Immature natural killer cell (primary cell): Measurements from ENCODE around the gene ASCL2. TPM values are rescaled to one million over a fixed set of nuclear protein-coding genes. Genes with fewer than 3 reads are reported as not detected.
"Not testable (repeated sequence)": the region's sequence is repeated elsewhere in the genome, so short reads cannot be mapped to it uniquely, and the experiment has no call there.

Source experiments
- DNase-seq, 3 donors: peaks; one replicate each; pipeline ENCODE4 v3.0.0; 2022; ENCODE audit warnings: mixed read lengths in 1 of 3
- H3K27ac Mint-ChIP-seq, 6 donors: one replicate each; pipeline ENCODE4 v1.8.0; 2020; ENCODE audit warnings: mixed read lengths in 6 of 6, mild to moderate bottlenecking in 5 of 6, inconsistent platforms in 4 of 6, moderate library complexity in 3 of 6
- H3K27me3 Mint-ChIP-seq, 3 donors: one replicate each; pipeline ENCODE4 v1.8.0; 2020 to 2021; ENCODE audit warnings: low read depth in 3 of 3, mild to moderate bottlenecking in 3 of 3, mixed read lengths in 3 of 3, moderate library complexity in 3 of 3, inconsistent platforms in 1 of 3
- H3K36me3 Mint-ChIP-seq, 3 donors: one replicate each; pipeline ENCODE4 v1.8.0; 2020; ENCODE audit warnings: mixed read lengths in 3 of 3, inconsistent platforms in 2 of 3, mild to moderate bottlenecking in 2 of 3
- H3K4me1 Mint-ChIP-seq, 2 donors: one replicate each; pipeline ENCODE4 v1.8.0; 2020; ENCODE audit warnings: inconsistent platforms in 2 of 2, mild to moderate bottlenecking in 2 of 2, mixed read lengths in 2 of 2, moderate library complexity in 1 of 2
- H3K4me3 Mint-ChIP-seq, 5 donors: one replicate each; pipeline ENCODE4 v1.8.0; 2020; ENCODE audit warnings: mild to moderate bottlenecking in 5 of 5, mixed read lengths in 5 of 5, inconsistent platforms in 3 of 5, moderate library complexity in 3 of 5
- H3K9me3 Mint-ChIP-seq, 6 donors: one replicate each; pipeline ENCODE4 v1.8.0; 2020; ENCODE audit warnings: mild to moderate bottlenecking in 6 of 6, mixed read lengths in 6 of 6, inconsistent platforms in 4 of 6, moderate library complexity in 3 of 6
- polyA plus RNA-seq, 3 donors: library from polyadenylated mRNA; unstranded; fragments of 300-500 nt; fragmentation: Illumina TruSeq; gene quantifications; one replicate each; pipeline ENCODE4 v1.2.3, GENCODE V29; 2021

The ASCL2 gene
- polyA plus RNA-seq, 3 donors from 2014 or later = 9.7 to 60.0 (median 18.2) TPM

DNA sequence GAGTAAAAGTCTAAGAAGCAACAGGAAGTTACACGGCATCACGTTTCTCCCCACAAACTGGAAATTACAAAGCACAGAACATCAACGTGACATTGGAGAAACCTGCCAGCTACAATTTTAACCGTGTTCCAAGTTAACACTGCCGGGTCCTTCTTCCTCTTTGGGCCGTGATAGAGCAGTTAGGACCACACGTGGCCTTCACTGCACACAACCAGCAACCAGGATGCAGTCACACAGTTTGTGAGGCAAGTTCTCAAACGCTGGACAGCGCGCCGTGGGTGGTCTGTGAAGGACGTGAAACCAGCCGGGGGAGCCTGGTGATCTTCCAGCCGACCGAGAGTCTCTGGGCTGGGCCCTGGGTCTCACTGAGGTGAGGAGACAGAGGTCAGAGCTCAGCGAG, 16.7 kb upstream of the ASCL2 start:
- H3K27me3 Mint-ChIP-seq = peaks cover 0 to 4% (median 2%) of the 10 kb centered on the region in 3 donors
- H3K27ac Mint-ChIP-seq = peak overlapping the region in 2 of 6 donors; percentile 19 to 35
- peaks cover 14 to 27% (median 24%) of the 10 kb centered on the region in 3 donors for H3K36me3 Mint-ChIP-seq
- peaks cover 0 to 10% (median 2%) of the 10 kb centered on the region in 6 donors for H3K9me3 Mint-ChIP-seq
- H3K4me1 Mint-ChIP-seq = peaks cover 2 to 28% of the 10 kb centered on the region in 2 donors
- DNase-seq = no peak
- no peak overlapping the region for H3K4me3 Mint-ChIP-seq

DNA sequence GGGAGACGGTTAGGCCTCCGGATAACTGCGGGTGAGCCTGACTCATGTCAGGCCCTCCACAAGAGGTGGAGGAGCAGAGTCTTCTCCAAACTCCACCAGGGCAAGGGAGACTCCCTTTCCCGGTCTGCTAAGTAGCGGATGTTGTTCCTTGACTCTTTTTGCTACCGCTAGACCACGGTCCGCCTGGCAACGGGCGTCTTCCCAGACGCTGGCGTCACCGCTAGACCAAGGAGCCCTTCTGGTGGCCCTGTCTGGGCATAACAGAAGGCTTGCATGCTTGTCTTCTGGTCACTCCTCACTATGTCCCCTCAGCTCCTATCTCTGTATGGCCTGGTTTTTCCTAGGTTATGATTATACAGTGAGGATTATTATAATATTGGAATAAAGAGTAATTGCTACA, 16.0 kb upstream of the ASCL2 start:
- not testable (repeated sequence) for DNase-seq, H3K27me3 Mint-ChIP-seq, H3K4me3 Mint-ChIP-seq, H3K27ac Mint-ChIP-seq
- Mint-ChIP-seq H3K4me1 (peaks cover 2 to 28% of the 10 kb centered on the region in 2 donors), H3K9me3 (peaks cover 0 to 11% (median 3%) of the 10 kb centered on the region in 6 donors), H3K36me3 (peaks cover 15 to 27% (median 24%) of the 10 kb centered on the region in 3 donors)

DNA sequence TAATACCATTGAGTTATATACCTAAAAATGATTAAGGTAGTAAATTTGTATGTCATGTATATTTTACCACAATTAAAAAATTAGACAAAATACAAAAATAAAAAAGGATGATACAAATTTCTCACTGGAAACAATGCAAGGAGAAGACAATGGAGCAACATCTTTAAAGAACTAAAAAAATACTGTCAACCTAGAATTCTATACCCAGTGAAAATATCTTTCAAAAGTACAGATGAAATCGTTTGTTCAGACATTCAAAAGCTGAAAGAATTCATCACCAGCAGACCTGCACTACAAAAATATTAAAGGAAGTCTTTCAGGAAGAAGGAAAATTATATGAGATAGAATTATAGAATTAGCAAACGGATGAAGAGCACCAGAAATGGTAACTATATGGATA, 9.8 kb upstream of the ASCL2 start:
- Mint-ChIP-seq H3K9me3 (peaks cover 10 to 21% (median 12%) of the 10 kb centered on the region in 6 donors), H3K4me3 (no peak overlapping the region), H3K27me3 (peaks cover 0 to 4% (median 2%) of the 10 kb centered on the region in 3 donors), H3K27ac (no peak overlapping the region), H3K36me3 (peaks cover 9 to 18% (median 14%) of the 10 kb centered on the region in 3 donors), H3K4me1 (peaks cover 0 to 12% of the 10 kb centered on the region in 2 donors)
- no peak for DNase-seq

DNA sequence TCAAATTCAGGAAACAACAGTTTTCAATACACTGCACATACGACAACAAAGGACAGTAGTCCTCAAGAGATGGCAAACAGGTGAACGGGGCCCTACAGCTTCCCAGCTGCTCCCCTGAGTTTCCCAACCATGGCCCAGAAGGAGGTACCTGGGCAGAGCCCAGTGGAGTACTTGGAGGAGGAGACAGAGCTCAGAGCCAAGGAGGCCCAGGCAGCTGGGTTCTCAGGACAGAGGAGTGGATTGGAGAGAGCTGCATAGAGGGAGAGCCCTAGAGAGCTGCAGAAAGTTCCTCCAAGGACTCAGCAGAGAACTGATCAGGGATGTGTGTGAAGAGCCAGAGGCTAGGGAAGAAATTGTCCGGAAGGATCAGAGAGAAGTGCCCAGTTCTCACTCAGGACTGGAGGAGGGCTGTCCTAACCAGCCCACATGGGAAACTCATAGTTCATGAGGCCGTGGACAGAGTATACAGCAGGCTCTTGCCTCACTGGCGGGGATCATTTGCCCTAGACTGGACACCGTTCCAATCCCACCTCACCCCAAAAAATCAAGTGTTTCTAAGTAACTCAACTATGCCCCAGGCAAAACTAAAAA, 7.6 kb upstream of the ASCL2 start:
- H3K4me3 Mint-ChIP-seq = no peak overlapping the region
- peak overlapping the region in 1 of 6 donors; percentile 38 for H3K27ac Mint-ChIP-seq
- H3K36me3 Mint-ChIP-seq = peaks cover 5 to 12% (median 9%) of the 10 kb centered on the region in 3 donors
- H3K27me3 Mint-ChIP-seq = peaks cover 0 to 4% (median 0%) of the 10 kb centered on the region in 3 donors
- H3K4me1 Mint-ChIP-seq = peaks cover 0 to 12% of the 10 kb centered on the region in 2 donors
- no peak for DNase-seq
- H3K9me3 Mint-ChIP-seq = peaks cover 10 to 19% (median 11%) of the 10 kb centered on the region in 6 donors

DNA sequence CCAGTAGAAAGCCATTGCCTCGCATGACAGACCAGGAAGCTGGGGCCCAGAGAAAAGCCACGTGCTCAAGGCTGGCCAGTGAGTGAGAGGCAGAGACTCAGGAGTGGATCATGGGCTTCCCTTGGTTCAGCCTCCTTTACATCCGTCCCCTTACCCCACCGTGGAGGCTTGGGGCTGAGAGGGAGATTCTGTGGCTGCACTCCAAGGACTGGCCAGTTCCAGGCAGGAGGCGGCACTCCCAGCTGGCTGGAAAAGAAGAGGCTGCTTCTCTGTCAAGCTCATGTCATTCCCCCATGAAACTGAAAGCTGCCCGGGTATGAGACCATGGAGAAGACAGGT, 6.6 kb upstream of the ASCL2 start:
- Mint-ChIP-seq H3K27me3 (peaks cover 0 to 4% (median 0%) of the 10 kb centered on the region in 3 donors), H3K4me1 (peaks cover 0 to 12% of the 10 kb centered on the region in 2 donors), H3K4me3 (no peak overlapping the region), H3K27ac (peak overlapping the region in 1 of 6 donors; percentile 6), H3K9me3 (peaks cover 9 to 12% (median 10%) of the 10 kb centered on the region in 6 donors), H3K36me3 (peaks cover under 1 to 12% (median 9%) of the 10 kb centered on the region in 3 donors)
- no peak for DNase-seq

DNA sequence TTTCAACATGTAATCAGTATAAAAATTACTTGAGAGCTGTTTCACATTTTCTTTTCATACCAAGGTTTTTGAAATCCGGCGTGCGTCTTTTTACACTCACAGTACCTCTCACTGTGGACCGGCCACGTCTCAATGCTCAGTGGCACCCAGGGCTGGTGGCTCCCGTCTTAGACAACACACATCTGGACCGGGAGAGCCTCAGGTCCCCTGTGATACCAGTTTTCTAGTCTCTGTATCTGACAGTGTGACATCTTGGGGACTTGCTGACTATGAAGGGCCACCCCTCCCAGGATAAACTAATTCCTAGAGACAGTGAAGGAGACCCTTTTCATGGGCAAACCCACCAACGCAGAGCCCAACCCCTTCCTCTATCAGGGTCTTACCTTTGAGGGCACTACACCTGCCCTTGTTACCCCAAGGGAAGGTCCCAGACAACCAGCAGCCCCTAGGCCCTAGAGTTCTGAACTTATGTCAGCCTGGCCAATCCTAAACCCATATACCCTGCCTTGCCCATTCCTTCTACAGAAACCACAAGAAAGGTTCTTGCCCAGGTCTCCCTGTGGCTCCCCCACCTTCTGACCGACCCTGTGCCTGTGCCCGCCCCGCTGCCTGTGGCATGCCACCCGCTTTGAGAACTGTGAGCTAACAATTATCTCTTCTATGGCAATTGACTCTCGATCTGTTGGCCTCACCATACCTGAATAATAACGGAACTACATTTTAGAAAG, 6.1 kb upstream of the ASCL2 start:
- peaks cover 0 to 4% (median 0%) of the 10 kb centered on the region in 3 donors for H3K27me3 Mint-ChIP-seq
- H3K9me3 Mint-ChIP-seq = peaks cover 6 to 12% (median 10%) of the 10 kb centered on the region in 6 donors
- peaks cover 0 to 12% (median 9%) of the 10 kb centered on the region in 3 donors for H3K36me3 Mint-ChIP-seq
- no peak overlapping the region for H3K4me3 Mint-ChIP-seq
- no peak overlapping the region for H3K27ac Mint-ChIP-seq
- H3K4me1 Mint-ChIP-seq = peaks cover 0 to 12% of the 10 kb centered on the region in 2 donors
- no peak for DNase-seq

DNA sequence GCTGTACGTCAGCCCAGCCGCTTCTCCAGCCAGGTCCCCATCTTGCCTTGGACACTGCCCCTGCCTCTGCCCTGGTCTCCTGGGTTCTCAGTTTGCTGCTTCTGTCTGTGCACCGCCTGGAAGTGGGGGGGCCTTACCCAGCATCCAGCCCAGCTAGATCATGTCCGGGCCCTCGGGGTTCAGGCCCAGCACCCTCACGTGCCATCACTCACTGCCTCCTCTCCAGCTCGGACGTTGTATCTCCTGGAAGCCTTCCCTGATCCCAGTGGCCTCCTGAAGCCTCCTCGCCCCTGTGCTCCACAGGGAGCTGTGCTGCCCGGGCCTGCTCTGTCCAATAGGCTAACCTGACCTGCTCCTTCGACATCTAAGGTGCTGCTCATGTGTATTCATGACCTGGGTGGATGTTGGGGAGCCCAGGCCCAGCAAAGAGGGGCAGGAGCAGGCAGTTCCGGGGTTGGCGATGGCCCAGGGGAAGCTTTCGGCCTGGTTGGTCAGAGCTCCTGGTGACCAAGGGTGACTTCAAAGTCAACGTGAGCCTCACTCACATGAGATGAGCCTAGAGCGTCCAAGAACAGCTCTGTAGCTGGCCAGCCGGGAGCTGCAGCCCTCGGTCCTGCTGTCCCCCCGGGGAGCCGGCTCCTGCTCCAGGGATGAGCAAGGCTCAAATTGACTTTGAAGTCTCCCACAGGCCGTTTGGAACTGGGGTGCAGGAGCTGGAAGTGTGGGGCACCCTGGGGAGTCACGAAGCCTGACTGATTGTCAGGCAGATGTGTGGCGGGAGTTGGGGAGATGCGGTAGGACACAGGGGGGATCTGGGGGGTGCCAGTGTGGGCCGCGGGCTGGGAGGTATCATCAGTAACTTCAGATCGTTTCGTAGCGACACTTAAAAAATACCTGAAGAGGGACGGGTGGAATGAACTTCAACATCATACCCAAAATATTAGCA, 5.2 kb upstream of the ASCL2 start:
- no peak overlapping the region for H3K4me3 Mint-ChIP-seq
- no peak for DNase-seq
- peaks cover 0 to 4% (median 0%) of the 10 kb centered on the region in 3 donors for H3K27me3 Mint-ChIP-seq
- H3K36me3 Mint-ChIP-seq = peaks cover 0 to 12% (median 9%) of the 10 kb centered on the region in 3 donors
- H3K4me1 Mint-ChIP-seq = peaks cover 1 to 12% of the 10 kb centered on the region in 2 donors
- peaks cover 6 to 12% (median 10%) of the 10 kb centered on the region in 6 donors for H3K9me3 Mint-ChIP-seq
- H3K27ac Mint-ChIP-seq = no peak overlapping the region

DNA sequence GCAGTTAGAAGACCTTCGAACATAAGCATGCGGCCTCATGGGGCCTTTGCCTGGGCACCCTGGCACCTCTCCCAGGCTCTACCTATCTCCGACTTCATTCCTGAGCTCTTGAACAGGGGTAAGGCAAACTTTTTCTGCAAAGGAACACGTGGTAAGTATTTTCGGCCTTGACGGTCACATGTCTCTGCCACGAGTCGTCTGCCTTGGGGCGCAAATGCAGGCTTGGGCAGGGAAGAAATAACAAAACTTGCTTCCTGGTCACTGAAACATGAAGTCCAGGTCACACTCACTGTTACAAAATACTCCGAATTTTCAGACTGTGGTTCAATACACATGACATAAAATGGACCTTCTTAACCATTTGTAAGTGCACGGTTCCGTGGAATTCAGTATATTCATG, 3.4 kb upstream of the ASCL2 start:
- no peak overlapping the region for H3K27ac Mint-ChIP-seq
- H3K36me3 Mint-ChIP-seq = peaks cover 0 to 3% (median under 1%) of the 10 kb centered on the region in 3 donors
- no peak overlapping the region for H3K4me3 Mint-ChIP-seq
- peaks cover 3 to 6% (median 4%) of the 10 kb centered on the region in 3 donors for H3K27me3 Mint-ChIP-seq
- no peak for DNase-seq
- peaks cover 4 to 13% of the 10 kb centered on the region in 2 donors for H3K4me1 Mint-ChIP-seq
- H3K9me3 Mint-ChIP-seq = no peaks in the 10 kb centered on the region

DNA sequence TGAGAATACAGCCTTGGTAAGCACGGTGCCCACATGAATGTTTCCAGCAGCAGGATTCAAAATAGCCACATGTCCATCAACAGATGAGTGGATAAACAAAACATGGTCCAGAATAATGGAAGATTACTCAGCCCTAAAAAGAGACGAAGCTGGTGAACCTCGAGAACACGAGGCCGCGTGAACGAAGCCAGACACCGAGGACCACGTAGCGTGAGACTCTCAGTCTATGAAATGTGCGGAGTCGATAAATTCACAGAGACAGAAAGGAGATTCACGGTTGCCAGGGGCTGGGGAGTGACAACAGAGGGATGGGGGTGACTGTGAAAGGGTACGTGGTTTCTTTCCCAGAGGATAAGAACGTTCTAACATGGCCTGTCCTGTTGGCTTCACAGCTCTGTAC, 2.9 kb upstream of the ASCL2 start:
- no peak for DNase-seq
- Mint-ChIP-seq H3K27ac (no peak overlapping the region), H3K9me3 (no peaks in the 10 kb centered on the region)

DNA sequence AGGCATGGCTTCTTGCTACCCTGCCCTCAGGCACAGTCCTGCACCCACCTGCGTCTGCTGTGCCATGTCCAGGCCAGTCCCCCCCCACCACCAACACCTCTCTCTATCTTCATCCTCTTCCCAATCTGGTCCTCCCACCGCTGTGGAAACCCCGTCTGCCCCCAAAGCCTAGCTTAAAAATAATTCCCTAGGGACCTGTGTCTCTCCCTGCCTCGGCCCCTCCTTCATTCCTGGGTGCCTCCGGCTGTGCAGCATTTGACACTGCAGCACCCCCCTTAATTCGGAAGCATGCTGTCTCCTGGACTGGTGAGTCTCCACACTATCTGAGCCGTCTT, 2.5 kb upstream of the ASCL2 start:
- Mint-ChIP-seq H3K4me1 (peaks cover 13 to 22% of the 10 kb centered on the region in 2 donors), H3K27me3 (peaks cover 2 to 13% (median 9%) of the 10 kb centered on the region in 3 donors), H3K36me3 (peaks cover 0 to 4% (median under 1%) of the 10 kb centered on the region in 3 donors), H3K27ac (no peak overlapping the region), H3K9me3 (no peaks in the 10 kb centered on the region), H3K4me3 (peak overlapping the region in 2 of 5 donors; percentile 32 to 52)
- DNase-seq = no peak

More for the DNA sequence above, 2.9 kb upstream of the ASCL2 start:
- Mint-ChIP-seq H3K4me3 (no peak overlapping the region), H3K27me3 (peaks cover 4 to 9% (median 6%) of the 10 kb centered on the region in 3 donors), H3K4me1 (peaks cover 9 to 18% of the 10 kb centered on the region in 2 donors), H3K36me3 (peaks cover 0 to 4% (median 3%) of the 10 kb centered on the region in 3 donors)

DNA sequence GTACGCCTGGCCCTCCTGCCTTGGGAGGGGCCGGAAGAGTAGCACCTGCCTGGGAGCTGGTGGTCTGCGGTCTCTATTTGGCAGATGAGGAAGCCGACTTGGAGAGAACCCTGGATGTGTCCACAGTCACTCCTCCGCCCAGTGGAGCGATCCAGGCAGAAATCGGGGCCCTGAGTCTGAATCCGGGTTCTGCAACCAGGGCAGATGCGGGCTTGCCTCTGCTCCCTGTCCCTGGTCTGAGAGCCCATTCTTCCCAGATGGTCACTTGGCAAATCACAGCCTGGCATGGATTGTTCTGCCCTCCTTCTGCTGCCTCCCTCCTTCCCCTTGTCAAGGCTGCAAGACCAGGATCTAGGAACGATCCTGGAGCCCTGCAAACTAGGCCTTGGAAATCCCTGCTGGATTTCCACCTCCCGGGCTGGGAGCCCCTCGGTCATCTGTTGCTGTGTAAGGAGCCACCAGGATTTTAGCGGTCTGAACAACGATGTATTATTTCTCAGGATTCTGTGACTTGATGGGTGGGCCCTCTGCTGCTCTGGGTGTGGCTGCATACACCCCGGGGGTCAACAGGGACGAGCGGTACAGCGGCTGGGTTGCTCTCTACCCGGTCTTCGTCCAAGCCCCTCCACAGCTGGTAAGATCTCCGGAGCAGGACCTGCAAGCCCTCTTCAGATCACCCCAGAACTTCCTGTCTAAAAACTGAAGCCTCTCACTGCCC, 2.0 kb upstream of the ASCL2 start:
- H3K27ac Mint-ChIP-seq = no peak overlapping the region
- peaks cover 0 to 4% (median 0%) of the 10 kb centered on the region in 3 donors for H3K36me3 Mint-ChIP-seq
- no peak for DNase-seq
- no peaks in the 10 kb centered on the region for H3K9me3 Mint-ChIP-seq
- H3K4me1 Mint-ChIP-seq = peaks cover 18 to 23% of the 10 kb centered on the region in 2 donors
- H3K4me3 Mint-ChIP-seq = peak overlapping the region in 4 of 5 donors; percentile 36 to 65 (median 52)
- H3K27me3 Mint-ChIP-seq = peaks cover 0 to 15% (median 9%) of the 10 kb centered on the region in 3 donors

DNA sequence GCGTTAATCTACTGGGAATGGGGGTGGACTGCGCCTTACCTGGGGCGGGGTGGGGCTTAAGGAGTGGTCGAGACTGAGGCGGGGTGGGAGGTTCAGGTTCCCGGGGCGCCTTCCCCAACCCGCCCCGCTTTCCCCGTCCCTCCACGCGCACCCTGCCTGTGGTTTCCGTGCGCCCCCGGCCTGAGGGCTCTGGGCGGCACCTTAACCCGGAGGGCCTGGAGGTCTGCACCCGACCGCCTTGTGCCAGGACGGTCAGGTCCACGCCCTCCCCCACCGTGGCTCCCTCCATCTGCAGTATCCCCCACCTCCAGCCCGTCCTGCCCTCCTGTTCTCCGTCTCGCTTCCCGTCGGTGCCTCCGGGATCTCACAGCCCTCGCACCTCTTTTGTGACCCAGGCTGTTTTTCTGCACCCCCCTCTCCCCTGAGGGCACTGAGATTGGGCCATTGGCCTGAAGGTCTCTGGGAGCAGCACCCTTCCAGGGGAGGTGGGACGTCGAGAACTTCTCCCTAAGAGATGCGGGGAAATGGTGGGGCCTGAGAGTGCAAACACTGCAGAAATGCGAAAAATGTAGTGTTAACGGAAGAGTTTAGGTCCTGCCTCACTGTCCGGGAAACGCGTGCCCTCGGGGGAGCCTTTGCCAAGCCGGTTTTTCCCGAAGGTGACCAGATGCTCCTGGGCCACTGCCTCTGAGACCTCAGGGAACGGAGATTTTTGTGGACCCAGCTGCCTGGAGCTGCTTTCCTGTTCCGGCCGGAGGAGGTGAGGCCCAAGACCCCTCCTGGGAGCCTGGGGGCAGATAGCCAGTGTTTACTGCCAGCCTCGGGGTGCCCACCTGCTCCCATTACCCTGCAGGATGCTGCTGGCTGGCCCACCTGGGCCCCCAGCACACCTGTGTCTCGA, 1.2 kb upstream of the ASCL2 start:
- peak overlapping the region in 1 of 6 donors; percentile 53 for H3K27ac Mint-ChIP-seq
- H3K9me3 Mint-ChIP-seq = no peaks in the 10 kb centered on the region
- peak overlapping the region in 4 of 5 donors; percentile 57 to 83 (median 65) for H3K4me3 Mint-ChIP-seq
- H3K27me3 Mint-ChIP-seq = peaks cover under 1 to 15% (median 9%) of the 10 kb centered on the region in 3 donors
- no peak for DNase-seq
- peaks cover 23 to 26% of the 10 kb centered on the region in 2 donors for H3K4me1 Mint-ChIP-seq
- H3K36me3 Mint-ChIP-seq = peaks cover 0 to 4% (median 1%) of the 10 kb centered on the region in 3 donors
